Fibroblast of mammary gland (primary cell): ENCODE results near the gene SH3BP5.
"Not testable (repeated sequence)": the region's sequence is repeated elsewhere in the genome, so short reads cannot be mapped to it uniquely, and the experiment has no call there.

ENCODE experiments used
- DNase-seq: peaks from one replicate; pipeline ENCODE4 v3.0.0-alpha.2; 2010; ENCODE audit warnings: low read depth
- H3K4me3 ChIP-seq: 2 replicates; pipeline ENCODE4 v1.5.1; 2011; ENCODE audit warnings: low read depth, mild to moderate bottlenecking, low read length, moderate library complexity; ENCODE audit not compliant: control insufficient read depth
- CTCF ChIP-seq: conservative IDR thresholded peaks from 2 replicates; pipeline ENCODE4 v1.5.1; 2011; ENCODE audit warnings: low read depth, low read length, inconsistent platforms; ENCODE audit not compliant: control insufficient read depth, insufficient read depth

Gene SH3BP5

GRCh38 chr3:15356176-15356575, 23.8 kb upstream of the SH3BP5 start:
- no peak for DNase-seq
- no peak for TF ChIP-seq CTCF
- H3K4me3 ChIP-seq = no peak overlapping the region

GRCh38 chr3:15355086-15355485, 22.7 kb upstream of the SH3BP5 start:
- no peak overlapping the region for H3K4me3 ChIP-seq
- no peak for TF ChIP-seq CTCF
- no peak for DNase-seq

GRCh38 chr3:15354485-15354884, 22.1 kb upstream of the SH3BP5 start:
- no peak for TF ChIP-seq CTCF
- no peak for DNase-seq
- H3K4me3 ChIP-seq = no peak overlapping the region

- no peak for DNase-seq
- no peak overlapping the region for H3K4me3 ChIP-seq
- no peak for TF ChIP-seq CTCF
These were observed 17.8 kb upstream of the SH3BP5 start for GRCh38 chr3:15350141-15350540.

- not testable (repeated sequence) for DNase-seq
These were observed 17.1 kb upstream of the SH3BP5 start for GRCh38 chr3:15349438-15349837.

GRCh38 chr3:15348246-15348645, 15.9 kb upstream of the SH3BP5 start:
- TF ChIP-seq CTCF = no peak
- no peak overlapping the region for H3K4me3 ChIP-seq
- DNase-seq = no peak

More at GRCh38 chr3:15349438-15349837, 17.1 kb upstream of the SH3BP5 start:
- not testable (repeated sequence) for H3K4me3 ChIP-seq

GRCh38 chr3:15347737-15348110, 15.3 kb upstream of the SH3BP5 start:
- no peak for DNase-seq
- no peak overlapping the region for H3K4me3 ChIP-seq
- TF ChIP-seq CTCF = no peak
